HepG2 (cell line): ENCODE measurements around the gene TTC4. TPM values are rescaled to one million over a fixed set of nuclear protein-coding genes. Genes with fewer than 3 reads are reported as not detected.

Experiments used
- ATAC-seq: fragments of 200-7000 bp; cut with Tn5 transposase; 3 replicates; pipeline ENCODE4 v1.9.1; 2020; ENCODE audit warnings: mild to moderate bottlenecking, moderate library complexity
- BruUV-seq: library from RNA; stranded (reverse); fragments of 400-500 nt; replicated peaks from 2 replicates; lab custom pipeline; 2021; lab: Mats Ljungman, UMichigan
- CTCF ChIA-PET: fragments of 300-600 bp; formaldehyde crosslinking; extraction: SDS; loops from one replicate; lab custom pipeline; 2021; ENCODE audit warnings: low total read pairs, inconsistent platforms, low intra/inter-chr PET ratio; lab: Yijun Ruan, JAX
- POLR2A ChIA-PET: fragments of 350-600 bp; sonication (Branson Sonifier 250); formaldehyde crosslinking; loops from one replicate; lab custom pipeline; 2020; ENCODE audit warnings: antibody characterized with exemption, inconsistent platforms; lab: Yijun Ruan, JAX
- DNase-seq: peaks from one replicate; pipeline ENCODE4 v3.0.0-alpha.2; 2015; ENCODE audit warnings: low spot score
- FAIRE-seq: peaks from 3 replicates; lab custom pipeline; 2011; peaks lifted over from hg19 to GRCh38; lab: Jason Lieb, UNC
- H2AFZ ChIP-seq: one replicate; pipeline ENCODE4 v1.6.1; 2011; ENCODE audit warnings: low read length, inconsistent platforms
- H3K27ac ChIP-seq: fragments of 300-600 bp; 3 replicates; pipeline ENCODE4 v1.8.0; 2011; ENCODE audit warnings: mixed run types, mild to moderate bottlenecking, mixed read lengths, low read length, inconsistent platforms; ENCODE audit not compliant: insufficient read depth; ENCODE audit errors: extremely low read length
- H3K27me3 ChIP-seq, 2 experiments: fragments of 200-600 bp in 1 of 2; 2 replicates in 1 of 2; 3 replicates in 1 of 2; pipeline versions ENCODE4 v1.6.0 to v1.8.0; 2011; ENCODE audit warnings: low read length in 2 of 2, mild to moderate bottlenecking in 2 of 2, moderate library complexity in 2 of 2, inconsistent platforms in 1 of 2; ENCODE audit not compliant: insufficient read depth in 2 of 2, control insufficient read depth in 1 of 2
- H3K36me3 ChIP-seq, 2 experiments: fragments of 200-600 bp in 1 of 2; replicated peaks in 1 of 2; 2 replicates in 1 of 2; 3 replicates in 1 of 2; pipeline versions ENCODE4 v1.5.1 to v1.8.0; 2011; ENCODE audit warnings: low read length in 2 of 2, inconsistent platforms in 1 of 2; ENCODE audit not compliant: insufficient read depth in 2 of 2, control insufficient read depth in 1 of 2
- H3K4me1 ChIP-seq: 2 replicates; pipeline ENCODE4 v1.5.1; 2012; ENCODE audit warnings: low read length, inconsistent platforms; ENCODE audit not compliant: insufficient read depth
- H3K4me2 ChIP-seq: 2 replicates; pipeline ENCODE4 v1.6.0; 2011; ENCODE audit warnings: low read depth, low read length, inconsistent platforms
- H3K4me3 ChIP-seq, 3 experiments: fragments of 200-600 bp in 1 of 3; sonication (generic), shearing (Covaris generic) in 1 of 3; replicated peaks in 1 of 3; 2 replicates each; pipeline ENCODE4 v1.5.1; 2011 to 2016; ENCODE audit warnings: low read length in 3 of 3, inconsistent platforms in 2 of 3, low read depth in 2 of 3, mild to moderate bottlenecking in 2 of 3, control low read depth in 1 of 3, mixed read lengths in 1 of 3; ENCODE audit not compliant: insufficient read depth in 1 of 3
- H3K79me2 ChIP-seq: one replicate; pipeline ENCODE4 v1.6.1; 2011; ENCODE audit warnings: low read length, inconsistent platforms; ENCODE audit not compliant: insufficient read depth
- H3K9ac ChIP-seq: 2 replicates; pipeline ENCODE4 v1.6.0; 2011; ENCODE audit warnings: mild to moderate bottlenecking, low read depth, low read length, inconsistent platforms; ENCODE audit not compliant: insufficient read depth
- H3K9me3 ChIP-seq: 2 replicates; pipeline ENCODE4 v1.5.1; 2012; ENCODE audit warnings: mild to moderate bottlenecking, low read length
- H4K20me1 ChIP-seq: 2 replicates; pipeline ENCODE4 v1.6.0; 2011; ENCODE audit warnings: inconsistent platforms, mild to moderate bottlenecking, low read length, moderate library complexity; ENCODE audit not compliant: insufficient read depth
- ELF3 ChIP-seq: IDR thresholded peaks from 2 replicates; pipeline ENCODE4 v1.6.1; 2016; ENCODE audit warnings: missing genetic modification reagents, missing compliant biosample characterization
- HOXA3 ChIP-seq: sonication (generic); formaldehyde crosslinking; IDR thresholded peaks from 2 replicates; pipeline ENCODE4 v1.5.0; 2020; ENCODE audit warnings: missing genetic modification reagents
- KAT2B ChIP-seq: fragments of 150-350 bp; IDR thresholded peaks from 2 replicates; pipeline ENCODE4 v1.6.1; 2014; ENCODE audit warnings: low read depth, low read length, borderline replicate concordance
- MIER2 ChIP-seq: IDR thresholded peaks from 2 replicates; pipeline ENCODE4 v1.6.1; 2016; ENCODE audit warnings: missing biosample characterization, missing genetic modification reagents
- NAIF1 ChIP-seq: sonication (generic); formaldehyde crosslinking; IDR thresholded peaks from 2 replicates; pipeline ENCODE4 v1.5.0; 2020; ENCODE audit warnings: mild to moderate bottlenecking, missing genetic modification reagents, borderline replicate concordance
- ONECUT2 ChIP-seq: sonication (generic); formaldehyde crosslinking; IDR thresholded peaks from 2 replicates; pipeline ENCODE4 v1.4.0; 2020; ENCODE audit warnings: missing genetic modification reagents
- ZNF20 ChIP-seq: sonication (generic); formaldehyde crosslinking; IDR thresholded peaks from 2 replicates; pipeline ENCODE4 v1.4.0; 2020; ENCODE audit warnings: mild to moderate bottlenecking, moderate library complexity, missing genetic modification reagents
- ZNF367 ChIP-seq: sonication (generic); formaldehyde crosslinking; IDR thresholded peaks from 2 replicates; pipeline ENCODE4 v1.4.0; 2020; ENCODE audit warnings: missing genetic modification reagents, borderline replicate concordance
- ZNF615 ChIP-seq: sonication (generic); formaldehyde crosslinking; IDR thresholded peaks from 2 replicates; pipeline ENCODE4 v1.5.0; 2020; ENCODE audit warnings: mild to moderate bottlenecking, missing genetic modification reagents, borderline replicate concordance
- ZNF850 ChIP-seq: sonication (generic); formaldehyde crosslinking; conservative IDR thresholded peaks from 2 replicates; pipeline ENCODE4 v1.9.0; 2021; ENCODE audit warnings: mild to moderate bottlenecking, missing genetic modification reagents
- ZNF879 ChIP-seq: sonication (generic); formaldehyde crosslinking; IDR thresholded peaks from 2 replicates; pipeline ENCODE4 v1.8.1; 2023; ENCODE audit warnings: missing genetic modification reagents
- WGBS: methylation state at CpG from one replicate; pipeline ENCODE4 v1.1.6; 2017; ENCODE audit warnings: low lambda C conversion rate; 5-methylcytosine and 5-hydroxymethylcytosine counted together
- in situ Hi-C: cut with HindIII; loops from 2 replicates; pipeline ENCODE4 v1.10.0; 2017; ENCODE audit warnings: low pct_unique_long_range_greater_than_20kb; ENCODE audit not compliant: extremely low pct_ligation_motif_present
- intact Hi-C: fragments of 100-400 bp; cut with micrococcal nuclease; formaldehyde crosslinking; loops from one replicate; pipeline ENCODE4 v1.10.0; 2022; ENCODE audit not compliant: unreplicated experiment
- polyA plus RNA-seq, 8 experiments: library from polyadenylated mRNA; depleted of rRNA in 3 of 8; stranded (reverse) in 7 of 8; unstranded in 1 of 8; fragments of >200 nt; fragmentation: Illumina TruSeq in 4 of 8; extraction: Trizol in 4 of 8; gene quantifications; 2 replicates each; pipeline versions ENCODE4 v1.2.1 to v1.2.3, GENCODE V29; 2011 to 2016; ENCODE audit warnings: low read depth in 4 of 8, missing spikeins in 1 of 8, mixed read lengths in 1 of 8; ENCODE audit not compliant: insufficient read depth in 1 of 8
- total RNA-seq, 5 experiments: library from RNA; depleted of rRNA; stranded (reverse); fragments of >200 nt; fragmentation: Illumina TruSeq; extraction: Trizol; gene quantifications; 2 replicates each; pipeline ENCODE4 v1.2.3, GENCODE V29; 2016; ENCODE audit warnings: low read depth in 1 of 5
- TF ChIP-seq, protein P1 (sequence below): sonication (generic); formaldehyde crosslinking; IDR thresholded peaks from 2 replicates; pipeline ENCODE4 v1.5.1; 2020; ENCODE audit warnings: missing genetic modification reagents, mild to moderate bottlenecking, borderline replicate concordance
- TF ChIP-seq, protein P2 (sequence below): sonication (generic); formaldehyde crosslinking; IDR thresholded peaks from 2 replicates; pipeline ENCODE4 v1.4.0; 2020; ENCODE audit warnings: missing genetic modification reagents
- TF ChIP-seq, protein P3 (sequence below), 2 experiments: IDR thresholded peaks; 2 replicates each; pipeline ENCODE4 v1.6.1; 2011 to 2012; ENCODE audit warnings: low read length in 2 of 2, borderline replicate concordance in 1 of 2, low read depth in 1 of 2, mild to moderate bottlenecking in 1 of 2, moderate library complexity in 1 of 2

The TTC4 gene
- total and polyA plus RNA-seq, 2 of the 13 experiments (the other 11 are each of a cell fraction or from before 2014, with no cell fraction given) = 13.1 to 24.7 TPM

DNA sequence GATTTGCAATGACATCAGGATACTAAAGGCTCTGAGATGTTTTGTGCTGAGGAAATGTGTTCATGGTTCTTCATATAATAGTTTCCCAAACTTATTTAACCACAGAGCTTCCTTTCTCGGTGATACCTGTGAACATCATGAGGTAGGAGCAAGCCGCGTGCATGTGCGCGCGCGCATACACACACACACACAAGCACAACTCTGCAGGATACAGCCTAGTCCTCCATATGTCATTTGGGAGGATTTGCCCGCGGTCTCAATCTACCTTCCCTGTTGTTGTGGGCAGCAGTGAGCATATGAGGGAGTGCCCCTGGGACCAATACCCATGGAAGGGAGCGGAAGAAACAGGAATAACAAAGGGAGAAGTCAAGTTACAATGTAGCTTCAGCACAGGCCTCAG, 12.2 kb upstream of the TTC4 start:
- Histone ChIP-seq H3K4me2 (no peak overlapping the region), H3K9me3 (no peaks in the 10 kb centered on the region), H2AFZ (no peak overlapping the region), H4K20me1 (no peaks in the 10 kb centered on the region), H3K9ac (no peak overlapping the region), H3K27me3 (peaks cover 0 to 12% of the 10 kb centered on the region in 2 experiments; a peak in 1 of 5 replicates), H3K36me3 (no peaks in the 10 kb centered on the region), H3K4me1 (no peaks in the 10 kb centered on the region), H3K4me3 (no peak overlapping the region), H3K79me2 (no peaks in the 10 kb centered on the region), H3K27ac (no peak overlapping the region)
- FAIRE-seq = no peak
- 66% methylated on average over 10 of the region's 10 CpGs for WGBS
- ATAC-seq = no peak
- intact Hi-C loops (no loop called here), in situ Hi-C loops (no loop called here)
- no TSS peak for BruUV-seq
- TF ChIP-seq, protein P1, sequence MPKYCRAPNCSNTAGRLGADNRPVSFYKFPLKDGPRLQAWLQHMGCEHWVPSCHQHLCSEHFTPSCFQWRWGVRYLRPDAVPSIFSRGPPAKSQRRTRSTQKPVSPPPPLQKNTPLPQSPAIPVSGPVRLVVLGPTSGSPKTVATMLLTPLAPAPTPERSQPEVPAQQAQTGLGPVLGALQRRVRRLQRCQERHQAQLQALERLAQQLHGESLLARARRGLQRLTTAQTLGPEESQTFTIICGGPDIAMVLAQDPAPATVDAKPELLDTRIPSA (CRISPR knock-in tag) = no peak
- TF ChIP-seq KAT2B = no peak
- no peak for TF ChIP-seq HOXA3 (CRISPR knock-in tag)
- TF ChIP-seq ZNF615 = no peak
- CTCF ChIA-PET = no interaction called here
- POLR2A ChIA-PET = no interaction called here
- no peak for DNase-seq

DNA sequence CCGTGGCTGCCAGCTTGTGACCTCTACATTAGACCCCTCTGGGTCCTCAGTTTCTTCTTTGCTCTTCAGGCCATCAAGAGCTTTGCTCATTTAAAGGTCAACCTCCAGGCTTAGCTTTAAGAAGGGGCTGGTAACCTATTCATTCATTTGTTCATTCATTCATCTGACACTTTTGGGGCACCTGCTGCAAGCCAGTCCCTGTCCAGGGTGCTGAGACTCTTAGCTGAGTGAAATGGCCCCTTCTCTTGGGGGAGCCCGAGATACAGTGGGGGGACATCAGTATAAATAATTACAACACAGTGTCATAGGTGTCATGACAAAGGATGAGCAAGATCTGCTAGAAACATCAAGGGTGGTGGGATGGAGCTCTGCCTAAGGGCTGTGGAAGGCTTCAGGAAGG, 10.5 kb upstream of the TTC4 start:
- Histone ChIP-seq H4K20me1 (no peaks in the 10 kb centered on the region), H3K9me3 (no peaks in the 10 kb centered on the region), H3K27me3 (peaks cover 0 to 12% of the 10 kb centered on the region in 2 experiments; a peak in 1 of 5 replicates), H3K4me3 (no peak overlapping the region), H3K4me1 (no peaks in the 10 kb centered on the region), H3K79me2 (no peaks in the 10 kb centered on the region), H3K27ac (no peak overlapping the region), H2AFZ (no peak overlapping the region), H3K4me2 (no peak overlapping the region), H3K36me3 (no peaks in the 10 kb centered on the region), H3K9ac (no peak overlapping the region)
- in situ Hi-C loops (no loop called here), intact Hi-C loops (no loop called here)
- 0% methylated on average over 2 of the region's 2 CpGs for WGBS
- no peak for FAIRE-seq
- no peak for DNase-seq
- BruUV-seq = no TSS peak
- no peak for ATAC-seq
- CTCF ChIA-PET = no interaction called here
- POLR2A ChIA-PET = no interaction called here
- TF ChIP-seq ZNF879 (CRISPR knock-in tag) (no peak), ZNF20 (no peak), MIER2 (CRISPR knock-in tag) (peak; percentile 89), ZNF367 (CRISPR knock-in tag) (no peak), NAIF1 (CRISPR knock-in tag) (no peak), ONECUT2 (no peak), ELF3 (CRISPR knock-in tag) (no peak), ZNF850 (CRISPR knock-in tag) (no peak)
- TF ChIP-seq, protein P2, sequence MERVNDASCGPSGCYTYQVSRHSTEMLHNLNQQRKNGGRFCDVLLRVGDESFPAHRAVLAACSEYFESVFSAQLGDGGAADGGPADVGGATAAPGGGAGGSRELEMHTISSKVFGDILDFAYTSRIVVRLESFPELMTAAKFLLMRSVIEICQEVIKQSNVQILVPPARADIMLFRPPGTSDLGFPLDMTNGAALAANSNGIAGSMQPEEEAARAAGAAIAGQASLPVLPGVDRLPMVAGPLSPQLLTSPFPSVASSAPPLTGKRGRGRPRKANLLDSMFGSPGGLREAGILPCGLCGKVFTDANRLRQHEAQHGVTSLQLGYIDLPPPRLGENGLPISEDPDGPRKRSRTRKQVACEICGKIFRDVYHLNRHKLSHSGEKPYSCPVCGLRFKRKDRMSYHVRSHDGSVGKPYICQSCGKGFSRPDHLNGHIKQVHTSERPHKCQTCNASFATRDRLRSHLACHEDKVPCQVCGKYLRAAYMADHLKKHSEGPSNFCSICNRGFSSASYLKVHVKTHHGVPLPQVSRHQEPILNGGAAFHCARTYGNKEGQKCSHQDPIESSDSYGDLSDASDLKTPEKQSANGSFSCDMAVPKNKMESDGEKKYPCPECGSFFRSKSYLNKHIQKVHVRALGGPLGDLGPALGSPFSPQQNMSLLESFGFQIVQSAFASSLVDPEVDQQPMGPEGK (CRISPR knock-in tag) = no peak
- TF ChIP-seq, protein P3, sequence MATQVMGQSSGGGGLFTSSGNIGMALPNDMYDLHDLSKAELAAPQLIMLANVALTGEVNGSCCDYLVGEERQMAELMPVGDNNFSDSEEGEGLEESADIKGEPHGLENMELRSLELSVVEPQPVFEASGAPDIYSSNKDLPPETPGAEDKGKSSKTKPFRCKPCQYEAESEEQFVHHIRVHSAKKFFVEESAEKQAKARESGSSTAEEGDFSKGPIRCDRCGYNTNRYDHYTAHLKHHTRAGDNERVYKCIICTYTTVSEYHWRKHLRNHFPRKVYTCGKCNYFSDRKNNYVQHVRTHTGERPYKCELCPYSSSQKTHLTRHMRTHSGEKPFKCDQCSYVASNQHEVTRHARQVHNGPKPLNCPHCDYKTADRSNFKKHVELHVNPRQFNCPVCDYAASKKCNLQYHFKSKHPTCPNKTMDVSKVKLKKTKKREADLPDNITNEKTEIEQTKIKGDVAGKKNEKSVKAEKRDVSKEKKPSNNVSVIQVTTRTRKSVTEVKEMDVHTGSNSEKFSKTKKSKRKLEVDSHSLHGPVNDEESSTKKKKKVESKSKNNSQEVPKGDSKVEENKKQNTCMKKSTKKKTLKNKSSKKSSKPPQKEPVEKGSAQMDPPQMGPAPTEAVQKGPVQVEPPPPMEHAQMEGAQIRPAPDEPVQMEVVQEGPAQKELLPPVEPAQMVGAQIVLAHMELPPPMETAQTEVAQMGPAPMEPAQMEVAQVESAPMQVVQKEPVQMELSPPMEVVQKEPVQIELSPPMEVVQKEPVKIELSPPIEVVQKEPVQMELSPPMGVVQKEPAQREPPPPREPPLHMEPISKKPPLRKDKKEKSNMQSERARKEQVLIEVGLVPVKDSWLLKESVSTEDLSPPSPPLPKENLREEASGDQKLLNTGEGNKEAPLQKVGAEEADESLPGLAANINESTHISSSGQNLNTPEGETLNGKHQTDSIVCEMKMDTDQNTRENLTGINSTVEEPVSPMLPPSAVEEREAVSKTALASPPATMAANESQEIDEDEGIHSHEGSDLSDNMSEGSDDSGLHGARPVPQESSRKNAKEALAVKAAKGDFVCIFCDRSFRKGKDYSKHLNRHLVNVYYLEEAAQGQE (IDR thresholded peaks at IDR 0.05; ENCODE audit: borderline replicate concordance in 1 of 2, low read depth in 1 of 2, low read length in 2 of 2) = peak; percentile 44 to 92
